Measurements from ENCODE around the gene NOVA2. TPM values are rescaled to one million over a fixed set of nuclear protein-coding genes. Genes with fewer than 3 reads are reported as not detected.

NOVA2 gene
- total RNA-seq, 1 experiment from 2014 or later = not detected

GRCh38 chr19:45929247-45929646 lies 44.4 kb downstream of the NOVA2 start:
- Histone ChIP-seq H3K9me3 (ENCODE audit: low read depth, low read length, poor library complexity, severe bottlenecking) (no peaks in the 10 kb centered on the region), H3K27me3 (replicated peaks; ENCODE audit: insufficient read depth, low read depth, low read length, poor library complexity) (peaks cover 9% of the 10 kb centered on the region), H3K27ac (ENCODE audit: low read depth, low read length, poor library complexity, severe bottlenecking) (no peak overlapping the region), H3K4me3 (ENCODE audit: low read depth, low read length, poor library complexity, severe bottlenecking) (no peak overlapping the region), H3K36me3 (ENCODE audit: insufficient read depth, low read length, poor library complexity, severe bottlenecking) (no peaks in the 10 kb centered on the region), H3K4me1 (ENCODE audit: insufficient read depth, low read length, poor library complexity, severe bottlenecking) (peaks cover 4% of the 10 kb centered on the region)
- BruUV-seq (replicated peaks) = no TSS peak
- intact Hi-C loops (cut with micrococcal nuclease; ENCODE audit: unreplicated experiment) = no loop called here
- CTCF ChIA-PET = no interaction called here
- no peak for TF ChIP-seq EZH2 (IDR thresholded peaks at IDR 0.05; ENCODE audit: borderline replicate concordance, low read depth, low read length, poor library complexity, severe bottlenecking)
- TF ChIP-seq, protein P1, sequence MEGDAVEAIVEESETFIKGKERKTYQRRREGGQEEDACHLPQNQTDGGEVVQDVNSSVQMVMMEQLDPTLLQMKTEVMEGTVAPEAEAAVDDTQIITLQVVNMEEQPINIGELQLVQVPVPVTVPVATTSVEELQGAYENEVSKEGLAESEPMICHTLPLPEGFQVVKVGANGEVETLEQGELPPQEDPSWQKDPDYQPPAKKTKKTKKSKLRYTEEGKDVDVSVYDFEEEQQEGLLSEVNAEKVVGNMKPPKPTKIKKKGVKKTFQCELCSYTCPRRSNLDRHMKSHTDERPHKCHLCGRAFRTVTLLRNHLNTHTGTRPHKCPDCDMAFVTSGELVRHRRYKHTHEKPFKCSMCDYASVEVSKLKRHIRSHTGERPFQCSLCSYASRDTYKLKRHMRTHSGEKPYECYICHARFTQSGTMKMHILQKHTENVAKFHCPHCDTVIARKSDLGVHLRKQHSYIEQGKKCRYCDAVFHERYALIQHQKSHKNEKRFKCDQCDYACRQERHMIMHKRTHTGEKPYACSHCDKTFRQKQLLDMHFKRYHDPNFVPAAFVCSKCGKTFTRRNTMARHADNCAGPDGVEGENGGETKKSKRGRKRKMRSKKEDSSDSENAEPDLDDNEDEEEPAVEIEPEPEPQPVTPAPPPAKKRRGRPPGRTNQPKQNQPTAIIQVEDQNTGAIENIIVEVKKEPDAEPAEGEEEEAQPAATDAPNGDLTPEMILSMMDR (conservative IDR thresholded peaks at IDR 0.05; ENCODE audit: low read depth, low read length) = no peak
- DNase-seq (ENCODE audit: low spot score) = no peak
- POLR2A ChIA-PET (ENCODE audit: low non-redundant PET) = no interaction called here

DNA sequence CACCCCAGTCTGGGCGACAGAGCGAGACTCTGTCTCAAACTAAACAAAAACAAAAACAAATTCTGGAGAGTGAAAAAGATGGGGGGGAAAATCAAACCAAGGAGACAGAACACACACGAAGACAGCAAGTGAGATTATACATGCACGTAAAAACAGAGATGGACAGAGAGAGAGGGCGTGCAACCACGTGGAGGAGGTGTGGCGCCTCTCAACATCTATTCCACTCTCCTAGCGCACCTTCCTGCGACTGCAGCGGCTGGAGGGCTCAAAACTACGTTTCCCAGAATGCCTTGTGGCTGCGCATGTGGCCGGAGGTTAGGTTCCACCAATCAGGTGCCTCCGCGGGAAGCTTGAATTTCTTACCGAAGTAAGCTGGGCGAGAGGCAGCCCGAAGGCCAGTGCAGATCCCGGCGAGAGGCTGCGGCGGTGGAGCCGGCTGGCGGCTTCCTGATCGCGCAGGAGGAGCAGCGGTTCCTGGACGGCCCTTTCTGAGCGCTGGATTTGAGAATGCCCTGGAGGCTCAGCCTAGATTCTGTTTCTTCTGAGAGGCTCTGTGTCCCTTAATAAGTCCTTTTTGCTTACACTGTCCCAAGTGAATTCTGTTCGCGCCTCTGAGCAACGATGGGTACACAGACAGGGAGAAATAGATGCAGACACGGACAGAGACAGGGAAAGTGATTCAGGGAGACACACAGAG lies 46.0 kb downstream of the NOVA2 start:
- TF ChIP-seq, protein P1 (conservative IDR thresholded peaks at IDR 0.05; ENCODE audit: low read depth, low read length) = no peak
- no peak for TF ChIP-seq EZH2 (IDR thresholded peaks at IDR 0.05; ENCODE audit: borderline replicate concordance, low read depth, low read length, poor library complexity, severe bottlenecking)
- intact Hi-C loops (cut with micrococcal nuclease; ENCODE audit: unreplicated experiment) = no loop called here
- Histone ChIP-seq H3K27me3 (replicated peaks; ENCODE audit: insufficient read depth, low read depth, low read length, poor library complexity) (peaks cover under 1% of the 10 kb centered on the region), H3K4me1 (ENCODE audit: insufficient read depth, low read length, poor library complexity, severe bottlenecking) (peaks cover 4% of the 10 kb centered on the region), H3K4me3 (ENCODE audit: low read depth, low read length, poor library complexity, severe bottlenecking) (peak overlapping the region; percentile 35), H3K27ac (ENCODE audit: low read depth, low read length, poor library complexity, severe bottlenecking) (no peak overlapping the region), H3K36me3 (ENCODE audit: insufficient read depth, low read length, poor library complexity, severe bottlenecking) (no peaks in the 10 kb centered on the region), H3K9me3 (ENCODE audit: low read depth, low read length, poor library complexity, severe bottlenecking) (no peaks in the 10 kb centered on the region)
- no TSS peak for BruUV-seq (replicated peaks)
- CTCF ChIA-PET = no interaction called here
- DNase-seq (ENCODE audit: low spot score) = peak; percentile 94
- POLR2A ChIA-PET (ENCODE audit: low non-redundant PET) = no interaction called here

DNA sequence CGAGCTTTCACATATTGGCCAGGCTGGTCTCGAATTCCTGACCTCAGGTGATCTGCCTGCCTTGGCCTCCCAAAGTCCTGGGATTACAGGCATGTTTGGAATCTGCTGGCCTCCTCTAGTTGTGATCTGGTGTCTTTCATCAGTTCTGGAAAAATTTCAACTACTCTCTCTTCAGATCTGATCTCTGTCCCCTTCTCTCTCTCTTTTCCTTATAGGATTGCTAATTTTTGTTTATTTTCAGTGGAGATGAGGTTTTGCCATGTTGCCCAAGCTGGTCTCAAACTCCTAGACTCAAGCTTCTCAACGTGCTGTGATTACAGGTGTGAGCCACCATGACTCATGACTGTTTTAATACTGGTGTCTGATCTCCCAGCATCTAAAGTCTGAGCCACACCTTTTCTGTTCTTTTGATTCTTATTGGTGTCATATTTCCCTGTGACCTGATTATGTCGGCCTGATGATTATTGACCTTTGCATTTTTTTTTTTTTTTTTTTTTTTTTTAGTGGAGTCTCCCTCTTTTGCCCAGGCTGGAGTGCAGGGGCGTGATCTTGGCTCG lies 48.7 kb downstream of the NOVA2 start:
- no peaks in the 10 kb centered on the region for H3K9me3 ChIP-seq (ENCODE audit: low read depth, low read length, poor library complexity, severe bottlenecking)
- intact Hi-C loops (cut with micrococcal nuclease; ENCODE audit: unreplicated experiment) = no loop called here
- peaks cover 4% of the 10 kb centered on the region for H3K4me1 ChIP-seq (ENCODE audit: insufficient read depth, low read length, poor library complexity, severe bottlenecking)
- POLR2A ChIA-PET (ENCODE audit: low non-redundant PET) = no interaction called here
- no peak overlapping the region for H3K4me3 ChIP-seq (ENCODE audit: low read depth, low read length, poor library complexity, severe bottlenecking)
- no peaks in the 10 kb centered on the region for H3K36me3 ChIP-seq (ENCODE audit: insufficient read depth, low read length, poor library complexity, severe bottlenecking)
- peaks cover 4% of the 10 kb centered on the region for H3K27me3 ChIP-seq (replicated peaks; ENCODE audit: insufficient read depth, low read depth, low read length, poor library complexity)
- TF ChIP-seq, protein P1 (conservative IDR thresholded peaks at IDR 0.05; ENCODE audit: low read depth, low read length) = no peak
- no peak for TF ChIP-seq EZH2 (IDR thresholded peaks at IDR 0.05; ENCODE audit: borderline replicate concordance, low read depth, low read length, poor library complexity, severe bottlenecking)
- no peak for DNase-seq (ENCODE audit: low spot score)
- no peak overlapping the region for H3K27ac ChIP-seq (ENCODE audit: low read depth, low read length, poor library complexity, severe bottlenecking)
- no TSS peak for BruUV-seq (replicated peaks)
- CTCF ChIA-PET = no interaction called here

Data from A673 (cell line).